GM12873 (cell line): ENCODE measurements around the gene LRRC37A.
"Not testable (repeated sequence)": the region's sequence is repeated elsewhere in the genome, so short reads cannot be mapped to it uniquely, and the experiment has no call there.

Source experiments
- CTCF ChIP-seq: IDR thresholded peaks from 2 replicates; pipeline ENCODE4 v1.5.1; 2012; ENCODE audit warnings: low read depth, mild to moderate bottlenecking, moderate library complexity, low read length, control low read depth; ENCODE audit not compliant: insufficient read depth; ENCODE audit errors: missing control alignments

LRRC37A gene

GRCh38 chr17:46273541-46274236 is 21.2 kb upstream of the LRRC37A start:
- TF ChIP-seq CTCF: no peak

GRCh38 chr17:46274238-46274637 is 20.7 kb upstream of the LRRC37A start:
- no peak for TF ChIP-seq CTCF

- TF ChIP-seq CTCF: peak; percentile 66
Measured at GRCh38 chr17:46286764-46287221, 8.1 kb upstream of the LRRC37A start.

GRCh38 chr17:46361755-46362154 is 66.8 kb downstream of the LRRC37A start, which contains the start of gene ARL17B:
Gene ARL17B (minus strand): TSS chr17:46361766. CDS start chr17:46358397, 3,369 bp downstream.
- TF ChIP-seq CTCF: not testable (repeated sequence)
